Measurements from ENCODE around the gene TBC1D32. TPM values are rescaled to one million over a fixed set of nuclear protein-coding genes. Genes with fewer than 3 reads are reported as not detected.
A peak's percentile ranks its signal among the peaks of the same experiment; 100 is the strongest.

Gene TBC1D32, protein sequence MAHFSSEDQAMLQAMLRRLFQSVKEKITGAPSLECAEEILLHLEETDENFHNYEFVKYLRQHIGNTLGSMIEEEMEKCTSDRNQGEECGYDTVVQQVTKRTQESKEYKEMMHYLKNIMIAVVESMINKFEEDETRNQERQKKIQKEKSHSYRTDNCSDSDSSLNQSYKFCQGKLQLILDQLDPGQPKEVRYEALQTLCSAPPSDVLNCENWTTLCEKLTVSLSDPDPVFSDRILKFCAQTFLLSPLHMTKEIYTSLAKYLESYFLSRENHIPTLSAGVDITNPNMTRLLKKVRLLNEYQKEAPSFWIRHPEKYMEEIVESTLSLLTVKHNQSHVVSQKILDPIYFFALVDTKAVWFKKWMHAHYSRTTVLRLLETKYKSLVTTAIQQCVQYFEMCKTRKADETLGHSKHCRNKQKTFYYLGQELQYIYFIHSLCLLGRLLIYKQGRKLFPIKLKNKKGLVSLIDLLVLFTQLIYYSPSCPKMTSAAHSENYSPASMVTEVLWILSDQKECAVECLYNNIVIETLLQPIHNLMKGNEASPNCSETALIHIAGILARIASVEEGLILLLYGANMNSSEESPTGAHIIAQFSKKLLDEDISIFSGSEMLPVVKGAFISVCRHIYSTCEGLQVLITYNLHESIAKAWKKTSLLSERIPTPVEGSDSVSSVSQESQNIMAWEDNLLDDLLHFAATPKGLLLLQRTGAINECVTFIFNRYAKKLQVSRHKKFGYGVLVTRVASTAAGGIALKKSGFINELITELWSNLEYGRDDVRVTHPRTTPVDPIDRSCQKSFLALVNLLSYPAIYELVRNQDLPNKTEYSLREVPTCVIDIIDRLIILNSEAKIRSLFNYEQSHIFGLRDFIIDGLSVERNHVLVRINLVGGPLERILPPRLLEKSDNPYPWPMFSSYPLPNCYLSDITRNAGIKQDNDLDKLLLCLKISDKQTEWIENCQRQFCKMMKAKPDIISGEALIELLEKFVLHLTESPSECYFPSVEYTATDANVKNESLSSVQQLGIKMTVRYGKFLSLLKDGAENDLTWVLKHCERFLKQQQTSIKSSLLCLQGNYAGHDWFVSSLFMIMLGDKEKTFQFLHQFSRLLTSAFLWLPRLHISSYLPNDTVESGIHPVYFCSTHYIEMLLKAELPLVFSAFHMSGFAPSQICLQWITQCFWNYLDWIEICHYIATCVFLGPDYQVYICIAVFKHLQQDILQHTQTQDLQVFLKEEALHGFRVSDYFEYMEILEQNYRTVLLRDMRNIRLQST
- total RNA-seq (2021) (5.2 to 12.5 TPM (median 8.9 TPM) in 3 replicates), Bru-seq, nascent RNA (percentile 61 among the genes with signal in this experiment)
- long read RNA-seq, experiment 1, full-length matches to known transcripts = 2 of 20 reads
- long read RNA-seq, experiment 1, partial matches to known transcripts = 7 of 20 reads
- long read RNA-seq, experiment 1, other reads (novel, unspliced or antisense) = 11 of 20 reads
- long read RNA-seq, experiment 2, partial matches to known transcripts = 1 of 2 reads
- long read RNA-seq, experiment 2, other reads (novel, unspliced or antisense) = 1 of 2 reads
- long read RNA-seq, experiment 3, partial matches to known transcripts = 2 of 2 reads
- long read RNA-seq, experiment 3, other reads (novel, unspliced or antisense) = 0 of 2 reads

DNA sequence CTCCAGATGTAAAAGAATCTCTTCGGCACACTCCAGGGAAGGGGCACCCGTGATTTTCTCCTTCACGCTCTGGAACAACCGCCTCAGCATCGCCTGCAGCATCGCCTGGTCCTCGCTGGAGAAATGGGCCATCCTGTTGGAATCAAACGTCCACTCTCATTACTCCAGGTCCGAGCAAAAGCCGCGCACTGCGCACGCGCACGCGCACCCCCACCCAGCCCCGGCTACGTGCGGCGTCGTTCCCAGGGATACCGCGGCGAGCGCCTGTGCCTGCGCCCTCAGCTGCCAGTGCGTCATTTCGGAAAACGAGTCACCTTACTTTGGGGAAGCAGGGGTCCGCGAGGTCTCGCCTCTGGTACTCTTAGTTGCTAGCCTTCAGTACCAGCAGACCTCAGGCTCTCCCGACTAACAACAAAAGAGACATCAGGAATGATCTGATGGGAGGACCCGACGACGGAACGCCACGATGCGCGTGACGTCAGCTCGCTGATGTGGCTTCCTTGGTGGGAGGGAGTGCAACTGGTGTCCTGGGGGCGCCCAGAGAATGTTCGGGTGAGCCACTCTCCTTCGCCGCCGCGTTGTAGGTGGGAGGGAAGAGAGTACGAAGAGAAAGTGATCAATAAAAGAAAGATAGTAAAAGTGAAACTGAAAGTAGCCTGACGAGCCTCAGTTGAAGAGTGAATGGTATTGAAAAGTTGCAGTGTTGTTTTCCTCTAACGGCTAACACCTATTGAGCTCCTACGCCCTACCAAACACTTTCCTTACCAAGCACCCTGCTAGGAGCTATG lies at the start of gene TBC1D32:
Gene TBC1D32, minus strand, starts transcription at position 182 of the 788 bp plus-strand sequence. Its CDS starts 50 bp downstream, at position 132.
- no peaks in the 10 kb centered on the region for H3K27me3 Mint-ChIP-seq (ENCODE audit: low read depth)
- peak within 1 kb of the TSS; percentile 98 for H3K27ac Mint-ChIP-seq
- DNase-seq (ENCODE audit: low spot score) = peak; percentile 88
- H3K9me3 Mint-ChIP-seq = no peaks in the 10 kb centered on the region
- POLR2A ChIA-PET = interaction anchor here (1.2 kb wide), 1 partner anchor 18 kb away, joined by 3 read pairs; no protein-coding TSS in a partner anchor
- H3K36me3 Mint-ChIP-seq = no peaks in the 10 kb centered on the region
- H3K4me1 Mint-ChIP-seq = peaks cover 10% of the 10 kb centered on the region
- CTCF ChIA-PET = interaction anchor here (0.6 to 1.7 kb wide), 4 partner anchors 15 to 515 kb away, joined by 4 to 8 read pairs (median 6); no protein-coding TSS in a partner anchor
- peak within 1 kb of the TSS; percentile 89 for H3K4me3 Mint-ChIP-seq
- peak; percentile 97 for ATAC-seq
- TF ChIP-seq ZNF232 (CRISPR knock-in tag; IDR thresholded peaks at IDR 0.05) (peak; percentile 81; the same call in 1 of the 2 replicates), ZBTB21 (CRISPR knock-in tag; IDR thresholded peaks at IDR 0.05; ENCODE audit: borderline replicate concordance) (peak; percentile 82), IRF2 (CRISPR knock-in tag; IDR thresholded peaks at IDR 0.05; ENCODE audit: borderline replicate concordance, low read depth) (no peak), FOXJ3 (CRISPR knock-in tag; IDR thresholded peaks at IDR 0.05; ENCODE audit: borderline replicate concordance) (no peak), FOXK1 (CRISPR knock-in tag; IDR thresholded peaks at IDR 0.05) (peak; percentile 61; the same call in 1 of the 2 replicates), TEAD1 (CRISPR knock-in tag; IDR thresholded peaks at IDR 0.05) (peak; percentile 73; the same call in 1 of the 2 replicates), RORB (CRISPR knock-in tag; IDR thresholded peaks at IDR 0.05) (no peak), ETV6 (CRISPR knock-in tag; IDR thresholded peaks at IDR 0.05) (no peak), ATF1 (CRISPR knock-in tag; IDR thresholded peaks at IDR 0.05) (no peak), ZNF416 (CRISPR knock-in tag; IDR thresholded peaks at IDR 0.05) (no peak)
- TF ChIP-seq, protein P1, sequence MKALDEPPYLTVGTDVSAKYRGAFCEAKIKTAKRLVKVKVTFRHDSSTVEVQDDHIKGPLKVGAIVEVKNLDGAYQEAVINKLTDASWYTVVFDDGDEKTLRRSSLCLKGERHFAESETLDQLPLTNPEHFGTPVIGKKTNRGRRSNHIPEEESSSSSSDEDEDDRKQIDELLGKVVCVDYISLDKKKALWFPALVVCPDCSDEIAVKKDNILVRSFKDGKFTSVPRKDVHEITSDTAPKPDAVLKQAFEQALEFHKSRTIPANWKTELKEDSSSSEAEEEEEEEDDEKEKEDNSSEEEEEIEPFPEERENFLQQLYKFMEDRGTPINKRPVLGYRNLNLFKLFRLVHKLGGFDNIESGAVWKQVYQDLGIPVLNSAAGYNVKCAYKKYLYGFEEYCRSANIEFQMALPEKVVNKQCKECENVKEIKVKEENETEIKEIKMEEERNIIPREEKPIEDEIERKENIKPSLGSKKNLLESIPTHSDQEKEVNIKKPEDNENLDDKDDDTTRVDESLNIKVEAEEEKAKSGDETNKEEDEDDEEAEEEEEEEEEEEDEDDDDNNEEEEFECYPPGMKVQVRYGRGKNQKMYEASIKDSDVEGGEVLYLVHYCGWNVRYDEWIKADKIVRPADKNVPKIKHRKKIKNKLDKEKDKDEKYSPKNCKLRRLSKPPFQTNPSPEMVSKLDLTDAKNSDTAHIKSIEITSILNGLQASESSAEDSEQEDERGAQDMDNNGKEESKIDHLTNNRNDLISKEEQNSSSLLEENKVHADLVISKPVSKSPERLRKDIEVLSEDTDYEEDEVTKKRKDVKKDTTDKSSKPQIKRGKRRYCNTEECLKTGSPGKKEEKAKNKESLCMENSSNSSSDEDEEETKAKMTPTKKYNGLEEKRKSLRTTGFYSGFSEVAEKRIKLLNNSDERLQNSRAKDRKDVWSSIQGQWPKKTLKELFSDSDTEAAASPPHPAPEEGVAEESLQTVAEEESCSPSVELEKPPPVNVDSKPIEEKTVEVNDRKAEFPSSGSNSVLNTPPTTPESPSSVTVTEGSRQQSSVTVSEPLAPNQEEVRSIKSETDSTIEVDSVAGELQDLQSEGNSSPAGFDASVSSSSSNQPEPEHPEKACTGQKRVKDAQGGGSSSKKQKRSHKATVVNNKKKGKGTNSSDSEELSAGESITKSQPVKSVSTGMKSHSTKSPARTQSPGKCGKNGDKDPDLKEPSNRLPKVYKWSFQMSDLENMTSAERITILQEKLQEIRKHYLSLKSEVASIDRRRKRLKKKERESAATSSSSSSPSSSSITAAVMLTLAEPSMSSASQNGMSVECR (CRISPR knock-in tag; IDR thresholded peaks at IDR 0.05; ENCODE audit: borderline replicate concordance) = peak; percentile 67; the same call in 1 of the 2 replicates
- TF ChIP-seq, protein P2, sequence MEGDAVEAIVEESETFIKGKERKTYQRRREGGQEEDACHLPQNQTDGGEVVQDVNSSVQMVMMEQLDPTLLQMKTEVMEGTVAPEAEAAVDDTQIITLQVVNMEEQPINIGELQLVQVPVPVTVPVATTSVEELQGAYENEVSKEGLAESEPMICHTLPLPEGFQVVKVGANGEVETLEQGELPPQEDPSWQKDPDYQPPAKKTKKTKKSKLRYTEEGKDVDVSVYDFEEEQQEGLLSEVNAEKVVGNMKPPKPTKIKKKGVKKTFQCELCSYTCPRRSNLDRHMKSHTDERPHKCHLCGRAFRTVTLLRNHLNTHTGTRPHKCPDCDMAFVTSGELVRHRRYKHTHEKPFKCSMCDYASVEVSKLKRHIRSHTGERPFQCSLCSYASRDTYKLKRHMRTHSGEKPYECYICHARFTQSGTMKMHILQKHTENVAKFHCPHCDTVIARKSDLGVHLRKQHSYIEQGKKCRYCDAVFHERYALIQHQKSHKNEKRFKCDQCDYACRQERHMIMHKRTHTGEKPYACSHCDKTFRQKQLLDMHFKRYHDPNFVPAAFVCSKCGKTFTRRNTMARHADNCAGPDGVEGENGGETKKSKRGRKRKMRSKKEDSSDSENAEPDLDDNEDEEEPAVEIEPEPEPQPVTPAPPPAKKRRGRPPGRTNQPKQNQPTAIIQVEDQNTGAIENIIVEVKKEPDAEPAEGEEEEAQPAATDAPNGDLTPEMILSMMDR (IDR thresholded peaks at IDR 0.05) = no peak
- TF ChIP-seq, protein P3, sequence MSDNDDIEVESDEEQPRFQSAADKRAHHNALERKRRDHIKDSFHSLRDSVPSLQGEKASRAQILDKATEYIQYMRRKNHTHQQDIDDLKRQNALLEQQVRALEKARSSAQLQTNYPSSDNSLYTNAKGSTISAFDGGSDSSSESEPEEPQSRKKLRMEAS (CRISPR knock-in tag; IDR thresholded peaks at IDR 0.05) = peak; percentile 90
- TF ChIP-seq, protein P4, sequence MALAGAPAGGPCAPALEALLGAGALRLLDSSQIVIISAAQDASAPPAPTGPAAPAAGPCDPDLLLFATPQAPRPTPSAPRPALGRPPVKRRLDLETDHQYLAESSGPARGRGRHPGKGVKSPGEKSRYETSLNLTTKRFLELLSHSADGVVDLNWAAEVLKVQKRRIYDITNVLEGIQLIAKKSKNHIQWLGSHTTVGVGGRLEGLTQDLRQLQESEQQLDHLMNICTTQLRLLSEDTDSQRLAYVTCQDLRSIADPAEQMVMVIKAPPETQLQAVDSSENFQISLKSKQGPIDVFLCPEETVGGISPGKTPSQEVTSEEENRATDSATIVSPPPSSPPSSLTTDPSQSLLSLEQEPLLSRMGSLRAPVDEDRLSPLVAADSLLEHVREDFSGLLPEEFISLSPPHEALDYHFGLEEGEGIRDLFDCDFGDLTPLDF (CRISPR knock-in tag; IDR thresholded peaks at IDR 0.05) = peak; percentile 32; the same call in 1 of the 2 replicates
- TF ChIP-seq, protein P5, sequence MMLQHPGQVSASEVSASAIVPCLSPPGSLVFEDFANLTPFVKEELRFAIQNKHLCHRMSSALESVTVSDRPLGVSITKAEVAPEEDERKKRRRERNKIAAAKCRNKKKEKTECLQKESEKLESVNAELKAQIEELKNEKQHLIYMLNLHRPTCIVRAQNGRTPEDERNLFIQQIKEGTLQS (CRISPR knock-in tag; conservative IDR thresholded peaks at IDR 0.05) = no peak
- TF ChIP-seq, protein P6, sequence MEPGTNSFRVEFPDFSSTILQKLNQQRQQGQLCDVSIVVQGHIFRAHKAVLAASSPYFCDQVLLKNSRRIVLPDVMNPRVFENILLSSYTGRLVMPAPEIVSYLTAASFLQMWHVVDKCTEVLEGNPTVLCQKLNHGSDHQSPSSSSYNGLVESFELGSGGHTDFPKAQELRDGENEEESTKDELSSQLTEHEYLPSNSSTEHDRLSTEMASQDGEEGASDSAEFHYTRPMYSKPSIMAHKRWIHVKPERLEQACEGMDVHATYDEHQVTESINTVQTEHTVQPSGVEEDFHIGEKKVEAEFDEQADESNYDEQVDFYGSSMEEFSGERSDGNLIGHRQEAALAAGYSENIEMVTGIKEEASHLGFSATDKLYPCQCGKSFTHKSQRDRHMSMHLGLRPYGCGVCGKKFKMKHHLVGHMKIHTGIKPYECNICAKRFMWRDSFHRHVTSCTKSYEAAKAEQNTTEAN (CRISPR knock-in tag; IDR thresholded peaks at IDR 0.05) = no peak
- TF ChIP-seq, protein P7, sequence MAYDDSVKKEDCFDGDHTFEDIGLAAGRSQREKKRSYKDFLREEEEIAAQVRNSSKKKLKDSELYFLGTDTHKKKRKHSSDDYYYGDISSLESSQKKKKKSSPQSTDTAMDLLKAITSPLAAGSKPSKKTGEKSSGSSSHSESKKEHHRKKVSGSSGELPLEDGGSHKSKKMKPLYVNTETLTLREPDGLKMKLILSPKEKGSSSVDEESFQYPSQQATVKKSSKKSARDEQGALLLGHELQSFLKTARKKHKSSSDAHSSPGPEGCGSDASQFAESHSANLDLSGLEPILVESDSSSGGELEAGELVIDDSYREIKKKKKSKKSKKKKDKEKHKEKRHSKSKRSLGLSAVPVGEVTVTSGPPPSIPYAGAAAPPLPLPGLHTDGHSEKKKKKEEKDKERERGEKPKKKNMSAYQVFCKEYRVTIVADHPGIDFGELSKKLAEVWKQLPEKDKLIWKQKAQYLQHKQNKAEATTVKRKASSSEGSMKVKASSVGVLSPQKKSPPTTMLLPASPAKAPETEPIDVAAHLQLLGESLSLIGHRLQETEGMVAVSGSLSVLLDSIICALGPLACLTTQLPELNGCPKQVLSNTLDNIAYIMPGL (CRISPR knock-in tag; IDR thresholded peaks at IDR 0.05) = peak; percentile 49; the same call in 1 of the 2 replicates

Data from WTC11 (cell line).